Cardiac ventricle fibroblast (primary cell): Measurements from ENCODE around the gene PRPS1L1. TPM values are rescaled to one million over a fixed set of nuclear protein-coding genes. Genes with fewer than 3 reads are reported as not detected.

Experiments used
- total RNA-seq: library from RNA; depleted of rRNA; stranded (reverse); fragments of >200 nt; gene quantifications from 2 replicates; pipeline ENCODE4 v1.2.3, GENCODE V29; 2015

The PRPS1L1 gene
- not detected in 2 replicates for total RNA-seq

GRCh38 chr7:18027628-18028027 lies at the start of gene PRPS1L1:
Gene PRPS1L1 (minus strand): TSS chr7:18027846.

Other genes starting within 250 kb of the PRPS1L1 start
- gene SNX13, start 87.4 kb downstream of the PRPS1L1 start, total RNA-seq: 35.3 and 50.7 TPM in 2 replicates